HepG2 (cell line): ENCODE results near the gene HERC5. TPM values are rescaled to one million over a fixed set of nuclear protein-coding genes. Genes with fewer than 3 reads are reported as not detected.
A peak's percentile ranks its signal among the peaks of the same experiment; 100 is the strongest.

Experiments
- BRD4 ChIP-seq: sonication (generic); formaldehyde crosslinking; IDR thresholded peaks from 2 replicates; pipeline ENCODE4 v1.4.0; 2020; ENCODE audit warnings: missing genetic modification reagents
- CENPT ChIP-seq: sonication (generic); formaldehyde crosslinking; IDR thresholded peaks from 2 replicates; pipeline ENCODE4 v1.8.0; 2022; ENCODE audit warnings: low read depth, mild to moderate bottlenecking, moderate library complexity, missing genetic modification reagents
- FLYWCH1 ChIP-seq: sonication (generic); formaldehyde crosslinking; IDR thresholded peaks from 2 replicates; pipeline ENCODE4 v1.8.1; 2023; ENCODE audit warnings: mild to moderate bottlenecking, missing genetic modification reagents
- FOXK1 ChIP-seq: sonication (generic); formaldehyde crosslinking; IDR thresholded peaks from 2 replicates; pipeline ENCODE4 v1.4.0; 2020; ENCODE audit warnings: low read depth, missing genetic modification reagents, borderline replicate concordance
- HNRNPH1 ChIP-seq: fragments of 200-400 bp; formaldehyde crosslinking; optimal IDR thresholded peaks from 2 replicates; pipeline ENCODE3; 2017; ENCODE audit warnings: mild to moderate bottlenecking, low read depth, low read length
- HNRNPL ChIP-seq: fragments of 200-400 bp; formaldehyde crosslinking; IDR thresholded peaks from 2 replicates; pipeline ENCODE4 v1.6.1; 2017; ENCODE audit warnings: mild to moderate bottlenecking, low read depth, low read length
- HOXA9 ChIP-seq: sonication (generic); formaldehyde crosslinking; IDR thresholded peaks from 2 replicates; pipeline ENCODE4 v1.8.1; 2022; ENCODE audit warnings: missing genetic modification reagents, mild to moderate bottlenecking, moderate library complexity, borderline replicate concordance
- KDM2A ChIP-seq: sonication (generic); formaldehyde crosslinking; IDR thresholded peaks from 2 replicates; pipeline ENCODE4 v1.4.0; 2020; ENCODE audit warnings: low read depth, missing genetic modification reagents, borderline replicate concordance
- KDM5B ChIP-seq: sonication (generic); formaldehyde crosslinking; IDR thresholded peaks from 2 replicates; pipeline ENCODE4 v1.4.0; 2020; ENCODE audit warnings: missing genetic modification reagents, mild to moderate bottlenecking, borderline replicate concordance
- PHF8 ChIP-seq: sonication (generic); formaldehyde crosslinking; IDR thresholded peaks from 2 replicates; pipeline ENCODE4 v1.5.0; 2020; ENCODE audit warnings: missing genetic modification reagents
- PLRG1 ChIP-seq: fragments of 450-650 bp; conservative IDR thresholded peaks from 2 replicates; pipeline ENCODE4 v1.6.1; 2016
- RFXAP ChIP-seq: sonication (generic); formaldehyde crosslinking; IDR thresholded peaks from 2 replicates; pipeline ENCODE4 v1.4.0; 2020; ENCODE audit warnings: missing genetic modification reagents, borderline replicate concordance
- SKI ChIP-seq: fragments of 450-650 bp; IDR thresholded peaks from one replicate; pipeline ENCODE4 v1.6.1; 2018; ENCODE audit warnings: mild to moderate bottlenecking; ENCODE audit not compliant: partially characterized antibody
- SMARCC2 ChIP-seq: fragments of 450-650 bp; IDR thresholded peaks from 2 replicates; pipeline ENCODE4 v1.6.1; 2017; ENCODE audit warnings: antibody characterized with exemption, mild to moderate bottlenecking
- SMYD3 ChIP-seq: sonication (generic); formaldehyde crosslinking; IDR thresholded peaks from 2 replicates; pipeline ENCODE4 v1.8.1; 2023; ENCODE audit warnings: mild to moderate bottlenecking, missing genetic modification reagents
- ZBTB3 ChIP-seq: sonication (generic); formaldehyde crosslinking; IDR thresholded peaks from 2 replicates; pipeline ENCODE4 v1.4.0; 2020; ENCODE audit warnings: low read depth, mild to moderate bottlenecking, moderate library complexity, missing genetic modification reagents, borderline replicate concordance
- ZNF224 ChIP-seq: sonication (generic); formaldehyde crosslinking; IDR thresholded peaks from 2 replicates; pipeline ENCODE4 v1.5.0; 2020; ENCODE audit warnings: mild to moderate bottlenecking, missing genetic modification reagents
- ZNF546 ChIP-seq: sonication (generic); formaldehyde crosslinking; conservative IDR thresholded peaks from 2 replicates; pipeline ENCODE4 v1.8.1; 2023; ENCODE audit warnings: mild to moderate bottlenecking, missing genetic modification reagents
- ZNF607 ChIP-seq: sonication (generic); formaldehyde crosslinking; IDR thresholded peaks from 2 replicates; pipeline ENCODE4 v1.5.1; 2020; ENCODE audit warnings: missing genetic modification reagents, mild to moderate bottlenecking, borderline replicate concordance
- ZNF616 ChIP-seq: sonication (generic); formaldehyde crosslinking; IDR thresholded peaks from 2 replicates; pipeline ENCODE4 v1.5.0; 2020; ENCODE audit warnings: low read depth, mild to moderate bottlenecking, missing genetic modification reagents
- ZNF7 ChIP-seq: IDR thresholded peaks from 2 replicates; pipeline ENCODE4 v1.6.1; 2016; ENCODE audit warnings: missing biosample characterization, missing genetic modification reagents
- ZNF883 ChIP-seq: sonication (generic); formaldehyde crosslinking; IDR thresholded peaks from 2 replicates; pipeline ENCODE4 v1.5.1; 2020; ENCODE audit warnings: mild to moderate bottlenecking, missing genetic modification reagents; ENCODE audit errors: not compliant biosample characterization
- polyA plus RNA-seq, 8 experiments: library from polyadenylated mRNA; depleted of rRNA in 3 of 8; stranded (reverse) in 7 of 8; unstranded in 1 of 8; fragments of >200 nt; fragmentation: Illumina TruSeq in 4 of 8; extraction: Trizol in 4 of 8; gene quantifications; 2 replicates each; pipeline versions ENCODE4 v1.2.1 to v1.2.3, GENCODE V29; 2011 to 2016; ENCODE audit warnings: low read depth in 4 of 8, missing spikeins in 1 of 8, mixed read lengths in 1 of 8; ENCODE audit not compliant: insufficient read depth in 1 of 8
- total RNA-seq, 5 experiments: library from RNA; depleted of rRNA; stranded (reverse); fragments of >200 nt; fragmentation: Illumina TruSeq; extraction: Trizol; gene quantifications; 2 replicates each; pipeline ENCODE4 v1.2.3, GENCODE V29; 2016; ENCODE audit warnings: low read depth in 1 of 5
- TF ChIP-seq, protein P1 (sequence below): sonication (generic); formaldehyde crosslinking; IDR thresholded peaks from 2 replicates; pipeline ENCODE4 v1.4.0; 2020; ENCODE audit warnings: mild to moderate bottlenecking, missing genetic modification reagents
- TF ChIP-seq, protein P2 (sequence below): sonication (generic); formaldehyde crosslinking; IDR thresholded peaks from 2 replicates; pipeline ENCODE4 v1.4.0; 2020; ENCODE audit warnings: mild to moderate bottlenecking, missing genetic modification reagents, borderline replicate concordance
- TF ChIP-seq, protein P3 (sequence below): IDR thresholded peaks from 2 replicates; pipeline ENCODE4 v1.6.1; 2016; ENCODE audit warnings: missing genetic modification reagents, missing compliant biosample characterization
- TF ChIP-seq, protein P4 (sequence below): IDR thresholded peaks from 2 replicates; pipeline ENCODE4 v1.6.1; 2016; ENCODE audit warnings: control low read depth
- TF ChIP-seq, protein P5 (sequence below): sonication (generic); formaldehyde crosslinking; IDR thresholded peaks from 2 replicates; pipeline ENCODE4 v1.4.0; 2020; ENCODE audit warnings: mild to moderate bottlenecking, missing genetic modification reagents

Gene HERC5
- total and polyA plus RNA-seq, 2 of the 13 experiments (the other 11 are each of a cell fraction or from before 2014, with no cell fraction given) = 0.13 to 0.33 TPM

DNA sequence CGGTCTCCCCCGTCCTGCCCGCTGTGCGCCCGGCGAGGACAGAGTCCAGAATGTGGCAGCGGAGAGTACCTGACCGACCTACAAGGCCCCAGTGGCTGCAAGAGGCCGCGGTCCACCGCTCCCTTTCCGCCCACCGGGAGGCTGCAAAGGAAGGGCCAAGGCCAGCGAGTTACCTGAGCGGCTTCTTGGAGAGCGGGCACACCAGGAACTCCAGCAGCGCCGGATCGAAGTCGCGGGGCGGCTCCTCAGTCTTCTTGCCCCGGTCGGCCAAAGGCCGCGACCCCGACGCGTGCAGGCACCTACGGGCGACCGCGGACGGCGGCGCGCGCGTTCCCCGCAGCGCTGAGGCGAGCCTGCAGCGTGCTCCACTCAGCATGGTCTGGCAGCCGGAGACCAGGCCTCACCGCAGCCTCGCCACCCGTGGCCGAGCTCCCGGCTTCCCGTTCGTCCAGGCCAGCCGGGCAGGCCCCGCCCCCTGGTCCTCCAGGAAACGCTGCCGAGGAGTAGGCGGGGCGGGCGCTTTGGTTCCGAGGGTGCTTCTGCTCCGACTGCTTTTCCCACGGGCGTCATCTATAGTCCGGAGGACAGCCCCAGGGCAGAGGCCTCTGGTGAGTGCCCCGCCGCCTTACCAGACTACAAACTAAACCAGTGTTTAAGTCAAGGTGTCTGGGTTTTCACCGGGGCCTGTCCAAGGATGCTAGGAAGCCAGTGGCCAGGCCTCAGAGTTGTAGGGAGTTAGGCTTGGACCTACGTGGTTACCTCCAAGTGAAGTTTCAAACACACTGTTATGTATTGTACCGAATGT lies 66.6 kb downstream of the HERC5 start, which contains the start of gene PYURF (continued):
- TF ChIP-seq KDM2A (CRISPR knock-in tag) (peak; percentile 90), CENPT (0 out of 2 replicates have a peak, but pooled peaks have one; percentile 52), PHF8 (CRISPR knock-in tag) (peak; percentile 98), HNRNPH1 (no peak), HNRNPL (no peak), FOXK1 (CRISPR knock-in tag) (peak; percentile 63; the same call in 1 of the 2 replicates), ZNF883 (peak; percentile 89), PLRG1 (no peak), SKI (peak; percentile 62), ZNF607 (CRISPR knock-in tag) (peak; percentile 98), ZNF616 (CRISPR knock-in tag) (no peak; the same call in 1 of the 2 replicates), ZBTB3 (CRISPR knock-in tag) (peak; percentile 69; the same call in 1 of the 2 replicates), SMYD3 (CRISPR knock-in tag) (no peak), ZNF7 (CRISPR knock-in tag) (no peak), SMARCC2 (no peak), HOXA9 (CRISPR knock-in tag) (peak; percentile 91), ZNF546 (CRISPR knock-in tag) (peak; percentile 94; the same call in 1 of the 2 replicates), BRD4 (peak; percentile 89), FLYWCH1 (CRISPR knock-in tag) (0 out of 2 replicates have a peak, but pooled peaks have one; percentile 50), RFXAP (CRISPR knock-in tag) (peak; percentile 91; the same call in 1 of the 2 replicates), ZNF224 (CRISPR knock-in tag) (0 out of 2 replicates have a peak, but pooled peaks have one; percentile 28), KDM5B (CRISPR knock-in tag) (peak; percentile 99)
- TF ChIP-seq, protein P1, sequence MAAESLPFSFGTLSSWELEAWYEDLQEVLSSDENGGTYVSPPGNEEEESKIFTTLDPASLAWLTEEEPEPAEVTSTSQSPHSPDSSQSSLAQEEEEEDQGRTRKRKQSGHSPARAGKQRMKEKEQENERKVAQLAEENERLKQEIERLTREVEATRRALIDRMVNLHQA = no peak
- TF ChIP-seq, protein P2, sequence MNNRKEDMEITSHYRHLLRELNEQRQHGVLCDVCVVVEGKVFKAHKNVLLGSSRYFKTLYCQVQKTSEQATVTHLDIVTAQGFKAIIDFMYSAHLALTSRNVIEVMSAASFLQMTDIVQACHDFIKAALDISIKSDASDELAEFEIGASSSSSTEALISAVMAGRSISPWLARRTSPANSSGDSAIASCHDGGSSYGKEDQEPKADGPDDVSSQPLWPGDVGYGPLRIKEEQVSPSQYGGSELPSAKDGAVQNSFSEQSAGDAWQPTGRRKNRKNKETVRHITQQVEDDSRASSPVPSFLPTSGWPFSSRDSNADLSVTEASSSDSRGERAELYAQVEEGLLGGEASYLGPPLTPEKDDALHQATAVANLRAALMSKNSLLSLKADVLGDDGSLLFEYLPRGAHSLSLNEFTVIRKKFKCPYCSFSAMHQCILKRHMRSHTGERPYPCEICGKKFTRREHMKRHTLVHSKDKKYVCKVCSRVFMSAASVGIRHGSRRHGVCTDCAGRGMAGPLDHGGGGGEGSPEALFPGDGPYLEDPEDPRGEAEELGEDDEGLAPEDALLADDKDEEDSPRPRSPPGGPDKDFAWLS (CRISPR knock-in tag) = peak; percentile 91; the same call in 1 of the 2 replicates
- TF ChIP-seq, protein P3, sequence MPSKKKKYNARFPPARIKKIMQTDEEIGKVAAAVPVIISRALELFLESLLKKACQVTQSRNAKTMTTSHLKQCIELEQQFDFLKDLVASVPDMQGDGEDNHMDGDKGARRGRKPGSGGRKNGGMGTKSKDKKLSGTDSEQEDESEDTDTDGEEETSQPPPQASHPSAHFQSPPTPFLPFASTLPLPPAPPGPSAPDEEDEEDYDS (CRISPR knock-in tag) = peak; percentile 57
- TF ChIP-seq, protein P4, sequence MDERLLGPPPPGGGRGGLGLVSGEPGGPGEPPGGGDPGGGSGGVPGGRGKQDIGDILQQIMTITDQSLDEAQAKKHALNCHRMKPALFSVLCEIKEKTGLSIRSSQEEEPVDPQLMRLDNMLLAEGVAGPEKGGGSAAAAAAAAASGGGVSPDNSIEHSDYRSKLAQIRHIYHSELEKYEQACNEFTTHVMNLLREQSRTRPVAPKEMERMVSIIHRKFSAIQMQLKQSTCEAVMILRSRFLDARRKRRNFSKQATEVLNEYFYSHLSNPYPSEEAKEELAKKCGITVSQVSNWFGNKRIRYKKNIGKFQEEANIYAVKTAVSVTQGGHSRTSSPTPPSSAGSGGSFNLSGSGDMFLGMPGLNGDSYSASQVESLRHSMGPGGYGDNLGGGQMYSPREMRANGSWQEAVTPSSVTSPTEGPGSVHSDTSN = no peak
- TF ChIP-seq, protein P5, sequence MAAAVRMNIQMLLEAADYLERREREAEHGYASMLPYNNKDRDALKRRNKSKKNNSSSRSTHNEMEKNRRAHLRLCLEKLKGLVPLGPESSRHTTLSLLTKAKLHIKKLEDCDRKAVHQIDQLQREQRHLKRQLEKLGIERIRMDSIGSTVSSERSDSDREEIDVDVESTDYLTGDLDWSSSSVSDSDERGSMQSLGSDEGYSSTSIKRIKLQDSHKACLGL (CRISPR knock-in tag) = peak; percentile 91
